ENCODE data around the gene STBD1. TPM values are rescaled to one million over a fixed set of nuclear protein-coding genes. Genes with fewer than 3 reads are reported as not detected.
A peak's percentile ranks its signal among the peaks of the same experiment; 100 is the strongest.

Gene STBD1
- total RNA-seq, 1 experiment from 2014 or later = 7.3 TPM

DNA sequence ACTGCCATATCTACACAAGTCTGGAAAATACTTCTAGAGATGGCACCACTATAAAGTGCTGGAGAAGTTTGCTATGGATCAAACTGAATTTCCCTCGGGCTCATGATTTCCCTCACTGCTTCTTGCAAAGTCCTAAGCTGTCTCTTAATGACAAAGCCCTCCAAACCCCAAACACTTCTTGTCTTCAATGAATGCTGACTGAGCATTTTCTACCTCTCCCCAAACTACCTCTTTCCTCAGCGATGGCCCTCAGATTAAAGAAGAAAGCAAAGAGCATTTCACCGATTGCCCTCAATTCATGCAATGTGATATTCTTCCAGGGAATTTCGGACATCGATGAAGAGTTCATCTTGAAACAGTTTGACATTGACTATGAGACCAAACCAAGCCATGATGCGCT is 35.3 kb upstream of the STBD1 start:
- no peaks in the 10 kb centered on the region for H3K36me3 ChIP-seq (ENCODE audit: low read depth, low read length)
- no TSS peak for BruUV-seq (replicated peaks)
- no peak for ATAC-seq

DNA sequence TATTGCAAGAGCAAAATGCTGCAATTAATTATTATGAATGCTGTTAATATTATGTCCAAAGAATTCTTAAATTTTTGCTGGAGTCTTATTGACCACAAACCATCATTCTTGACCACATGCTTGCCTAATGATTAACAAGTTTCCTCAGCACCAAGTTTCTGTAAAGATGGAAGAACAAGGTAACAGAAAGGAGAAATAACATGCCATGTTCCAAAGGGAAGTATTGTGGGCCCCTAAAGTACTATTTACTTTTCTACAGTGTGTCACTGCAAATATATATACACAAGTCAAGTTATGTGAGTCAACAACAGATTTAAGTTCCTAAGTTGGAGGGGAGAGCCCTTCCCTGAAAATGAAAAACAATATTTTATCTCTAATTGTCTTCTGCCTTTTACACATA is 34.5 kb upstream of the STBD1 start:
- intact Hi-C loops (cut with micrococcal nuclease) = no loop called here
- Histone ChIP-seq H3K27ac (ENCODE audit: low read length) (no peak overlapping the region), H3K36me3 (ENCODE audit: low read depth, low read length) (no peaks in the 10 kb centered on the region), H3K4me1 (ENCODE audit: insufficient read depth, low read length) (peaks cover 8% of the 10 kb centered on the region), H2AFZ (ENCODE audit: low read length) (no peak overlapping the region), H3K4me2 (ENCODE audit: low read length) (no peak overlapping the region), H3K9ac (ENCODE audit: low read length) (no peak overlapping the region), H3F3A (ENCODE audit: low read length, unreplicated experiment) (no peaks in the 10 kb centered on the region), H3K9me2 (replicated peaks; ENCODE audit: low read length) (no peaks in the 10 kb centered on the region), H3K4me3 (ENCODE audit: low read length) (no peak overlapping the region), H3K9me3 (ENCODE audit: low read length) (no peaks in the 10 kb centered on the region), H3K27me3 (ENCODE audit: low read length) (no peaks in the 10 kb centered on the region), H3K79me2 (ENCODE audit: low read length) (no peaks in the 10 kb centered on the region), H4K20me1 (ENCODE audit: low read length) (no peaks in the 10 kb centered on the region)
- BruUV-seq (replicated peaks) = no TSS peak
- ATAC-seq (peak; percentile 55; the same call in 1 of the 2 replicates), DNase-seq (no peak)
- POLR2A ChIA-PET (ENCODE audit: unreplicated experiment) = no interaction called here
- TF ChIP-seq EZH2phosphoT487 (IDR thresholded peaks at IDR 0.05; ENCODE audit: borderline replicate concordance, low read length) (no peak), EZH2 (IDR thresholded peaks at IDR 0.05; ENCODE audit: low read length, unreplicated experiment) (no peak)
- TF ChIP-seq, protein P1, sequence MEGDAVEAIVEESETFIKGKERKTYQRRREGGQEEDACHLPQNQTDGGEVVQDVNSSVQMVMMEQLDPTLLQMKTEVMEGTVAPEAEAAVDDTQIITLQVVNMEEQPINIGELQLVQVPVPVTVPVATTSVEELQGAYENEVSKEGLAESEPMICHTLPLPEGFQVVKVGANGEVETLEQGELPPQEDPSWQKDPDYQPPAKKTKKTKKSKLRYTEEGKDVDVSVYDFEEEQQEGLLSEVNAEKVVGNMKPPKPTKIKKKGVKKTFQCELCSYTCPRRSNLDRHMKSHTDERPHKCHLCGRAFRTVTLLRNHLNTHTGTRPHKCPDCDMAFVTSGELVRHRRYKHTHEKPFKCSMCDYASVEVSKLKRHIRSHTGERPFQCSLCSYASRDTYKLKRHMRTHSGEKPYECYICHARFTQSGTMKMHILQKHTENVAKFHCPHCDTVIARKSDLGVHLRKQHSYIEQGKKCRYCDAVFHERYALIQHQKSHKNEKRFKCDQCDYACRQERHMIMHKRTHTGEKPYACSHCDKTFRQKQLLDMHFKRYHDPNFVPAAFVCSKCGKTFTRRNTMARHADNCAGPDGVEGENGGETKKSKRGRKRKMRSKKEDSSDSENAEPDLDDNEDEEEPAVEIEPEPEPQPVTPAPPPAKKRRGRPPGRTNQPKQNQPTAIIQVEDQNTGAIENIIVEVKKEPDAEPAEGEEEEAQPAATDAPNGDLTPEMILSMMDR (conservative IDR thresholded peaks at IDR 0.05; ENCODE audit: low read depth, low read length) = no peak
- CTCF ChIA-PET = no interaction called here

More for the DNA sequence above, 35.3 kb upstream of the STBD1 start:
- Histone ChIP-seq H3K9ac (ENCODE audit: low read length) (no peak overlapping the region), H2AFZ (ENCODE audit: low read length) (no peak overlapping the region), H3K4me1 (ENCODE audit: insufficient read depth, low read length) (peaks cover 8% of the 10 kb centered on the region), H3K4me2 (ENCODE audit: low read length) (no peak overlapping the region), H3K27ac (ENCODE audit: low read length) (no peak overlapping the region), H3K79me2 (ENCODE audit: low read length) (no peaks in the 10 kb centered on the region), H3K4me3 (ENCODE audit: low read length) (no peak overlapping the region), H3F3A (ENCODE audit: low read length, unreplicated experiment) (no peaks in the 10 kb centered on the region), H3K9me3 (ENCODE audit: low read length) (no peaks in the 10 kb centered on the region), H3K9me2 (replicated peaks; ENCODE audit: low read length) (no peaks in the 10 kb centered on the region), H3K27me3 (ENCODE audit: low read length) (no peaks in the 10 kb centered on the region), H4K20me1 (ENCODE audit: low read length) (no peaks in the 10 kb centered on the region)
- TF ChIP-seq, protein P1 (conservative IDR thresholded peaks at IDR 0.05; ENCODE audit: low read depth, low read length) = no peak
- TF ChIP-seq EZH2 (IDR thresholded peaks at IDR 0.05; ENCODE audit: low read length, unreplicated experiment) (no peak), EZH2phosphoT487 (IDR thresholded peaks at IDR 0.05; ENCODE audit: borderline replicate concordance, low read length) (no peak)
- intact Hi-C loops (cut with micrococcal nuclease) = no loop called here
- DNase-seq = no peak
- CTCF ChIA-PET = no interaction called here
- POLR2A ChIA-PET (ENCODE audit: unreplicated experiment) = no interaction called here

DNA sequence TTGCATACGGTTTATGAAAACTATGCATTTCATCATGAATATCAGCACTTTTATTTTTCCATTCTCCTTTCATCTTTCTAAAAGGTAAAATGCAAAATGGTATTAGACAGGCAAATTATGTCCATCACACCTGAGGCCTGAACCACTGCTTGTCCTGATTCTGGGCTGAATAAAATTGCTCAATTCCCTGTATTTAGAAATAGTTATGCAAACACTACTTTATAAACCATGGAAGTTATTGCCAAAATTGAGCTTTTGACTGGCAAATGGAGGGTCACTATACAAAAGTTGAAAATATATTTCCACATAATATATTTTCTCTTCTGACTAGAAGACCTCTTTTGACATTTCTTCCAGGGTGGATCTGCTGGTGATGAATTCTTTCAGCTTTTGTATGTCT is 34.0 kb upstream of the STBD1 start:
- POLR2A ChIA-PET (ENCODE audit: unreplicated experiment) = no interaction called here

More for the DNA sequence above, 34.0 kb upstream of the STBD1 start:
- Histone ChIP-seq H3K27ac (ENCODE audit: low read length) (no peak overlapping the region), H4K20me1 (ENCODE audit: low read length) (no peaks in the 10 kb centered on the region), H3F3A (ENCODE audit: low read length, unreplicated experiment) (no peaks in the 10 kb centered on the region), H3K4me1 (ENCODE audit: insufficient read depth, low read length) (peaks cover 11% of the 10 kb centered on the region), H3K36me3 (ENCODE audit: low read depth, low read length) (no peaks in the 10 kb centered on the region), H3K9ac (ENCODE audit: low read length) (no peak overlapping the region), H3K79me2 (ENCODE audit: low read length) (no peaks in the 10 kb centered on the region), H3K27me3 (ENCODE audit: low read length) (no peaks in the 10 kb centered on the region), H3K9me3 (ENCODE audit: low read length) (no peaks in the 10 kb centered on the region), H3K9me2 (replicated peaks; ENCODE audit: low read length) (no peaks in the 10 kb centered on the region), H3K4me2 (ENCODE audit: low read length) (no peak overlapping the region), H2AFZ (ENCODE audit: low read length) (no peak overlapping the region), H3K4me3 (ENCODE audit: low read length) (no peak overlapping the region)
- ATAC-seq = no peak
- TF ChIP-seq EZH2phosphoT487 (IDR thresholded peaks at IDR 0.05; ENCODE audit: borderline replicate concordance, low read length) = no peak
- TF ChIP-seq, protein P1 (conservative IDR thresholded peaks at IDR 0.05; ENCODE audit: low read depth, low read length) = no peak
- TF ChIP-seq EZH2 (IDR thresholded peaks at IDR 0.05; ENCODE audit: low read length, unreplicated experiment) = no peak
- DNase-seq = no peak
- BruUV-seq (replicated peaks) = no TSS peak
- intact Hi-C loops (cut with micrococcal nuclease) = no loop called here
- CTCF ChIA-PET = no interaction called here

Measured in PC-3 (cell line).